Neural progenitor cell (in vitro differentiated cells): ENCODE data around the gene PLA2R1. TPM values are rescaled to one million over a fixed set of nuclear protein-coding genes. Genes with fewer than 3 reads are reported as not detected.

Source experiments
- DNase-seq: peaks from one replicate; pipeline ENCODE4 v3.0.0-alpha.2; 2016; ENCODE audit warnings: low spot score
- H2AFZ ChIP-seq: fragments of 200-600 bp; sonication (generic); replicated peaks from 2 replicates; pipeline ENCODE4 v1.6.1; 2016; ENCODE audit warnings: antibody characterized with exemption
- H3F3A ChIP-seq: fragments of 200-600 bp; sonication (generic); 2 replicates; pipeline ENCODE4 v1.6.1; 2016; ENCODE audit warnings: antibody characterized with exemption, low read depth
- H3K27ac ChIP-seq: fragments of 200-600 bp; sonication (generic); 2 replicates; pipeline ENCODE4 v1.5.1; 2016; ENCODE audit warnings: mild to moderate bottlenecking
- H3K27me3 ChIP-seq: fragments of 200-600 bp; sonication (generic); 2 replicates; pipeline ENCODE4 v1.6.1; 2016; ENCODE audit warnings: mild to moderate bottlenecking, moderate library complexity
- H3K36me3 ChIP-seq: fragments of 200-600 bp; sonication (generic); 2 replicates; pipeline ENCODE4 v1.5.1; 2016
- H3K4me1 ChIP-seq: fragments of 200-600 bp; sonication (generic); 2 replicates; pipeline ENCODE4 v1.6.1; 2016; ENCODE audit warnings: mixed run types
- H3K4me2 ChIP-seq: fragments of 200-600 bp; sonication (generic); 2 replicates; pipeline ENCODE4 v1.6.1; 2016
- H3K4me3 ChIP-seq: fragments of 200-600 bp; sonication (generic); 2 replicates; pipeline ENCODE4 v1.5.1; 2016
- H3K79me2 ChIP-seq: fragments of 200-600 bp; sonication (generic); 2 replicates; pipeline ENCODE4 v1.6.1; 2016; ENCODE audit warnings: low read depth
- H3K9ac ChIP-seq: fragments of 200-600 bp; sonication (generic); 2 replicates; pipeline ENCODE4 v1.6.1; 2016
- H3K9me3 ChIP-seq: fragments of 200-600 bp; sonication (generic); 2 replicates; pipeline ENCODE4 v1.5.1; 2016; ENCODE audit warnings: low read depth
- H4K20me1 ChIP-seq: fragments of 200-600 bp; sonication (generic); 2 replicates; pipeline ENCODE4 v1.6.1; 2016; ENCODE audit warnings: low read depth
- H3K27ac Mint-ChIP-seq: 3 replicates; pipeline ENCODE4 v1.8.0; 2021; ENCODE audit warnings: mixed read lengths
- H3K27me3 Mint-ChIP-seq: 2 replicates; pipeline ENCODE4 v1.8.0; 2022; ENCODE audit warnings: low read depth, mild to moderate bottlenecking, inconsistent platforms, moderate library complexity, mixed read lengths; ENCODE audit not compliant: insufficient read depth
- H3K36me3 Mint-ChIP-seq: 3 replicates; pipeline ENCODE4 v1.8.0; 2021; ENCODE audit warnings: mixed read lengths
- H3K4me1 Mint-ChIP-seq: 3 replicates; pipeline ENCODE4 v1.8.0; 2021; ENCODE audit warnings: mixed read lengths
- H3K4me3 Mint-ChIP-seq: 3 replicates; pipeline ENCODE4 v1.8.0; 2021; ENCODE audit warnings: mild to moderate bottlenecking, moderate library complexity, mixed read lengths
- H3K9me3 Mint-ChIP-seq: 3 replicates; pipeline ENCODE4 v1.8.0; 2020; ENCODE audit warnings: mixed read lengths
- CTCF ChIP-seq: fragments of 200-600 bp; sonication (generic); IDR thresholded peaks from 2 replicates; pipeline ENCODE4 v1.5.1; 2017; ENCODE audit warnings: antibody characterized with exemption, mild to moderate bottlenecking
- EZH2 ChIP-seq: fragments of 200-600 bp; sonication (generic); IDR thresholded peaks from 2 replicates; pipeline ENCODE4 v1.6.1; 2017; ENCODE audit warnings: antibody characterized with exemption, mild to moderate bottlenecking, moderate library complexity
- EZH2phosphoT487 ChIP-seq: fragments of 200-600 bp; sonication (generic); IDR thresholded peaks from 2 replicates; pipeline ENCODE4 v1.6.1; 2017; ENCODE audit warnings: antibody characterized with exemption
- total RNA-seq: library from RNA; depleted of rRNA; stranded (reverse); fragments of >200 nt; gene quantifications from 2 replicates; pipeline ENCODE4 v1.2.3, GENCODE V29; 2015; ENCODE audit warnings: low replicate concordance

The PLA2R1 gene
- total RNA-seq, 1 donor from 2014 or later = 0.45 TPM

DNA sequence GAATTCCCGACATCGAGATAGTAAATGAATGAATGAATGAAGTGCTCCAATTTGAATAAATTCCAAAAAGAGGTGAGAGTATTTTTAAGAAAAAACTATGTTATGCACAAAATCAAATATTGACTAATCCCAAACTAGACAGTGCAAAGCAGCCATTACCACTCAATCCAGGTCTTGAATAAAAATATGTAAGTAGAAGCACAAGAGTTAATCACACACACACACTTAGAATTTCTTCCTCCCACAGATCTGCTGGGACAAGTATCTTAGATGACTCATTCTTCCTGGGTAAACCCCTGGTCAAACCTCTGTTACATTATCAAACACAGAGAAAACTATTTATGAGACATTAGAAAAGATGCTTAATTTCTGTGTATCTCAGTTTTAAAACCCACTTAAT is 102.0 kb downstream of the PLA2R1 start:
- H3K27ac ChIP-seq = no peak overlapping the region
- Mint-ChIP-seq H3K27ac (no peak overlapping the region), H3K9me3 (no peaks in the 10 kb centered on the region), H3K4me1 (peaks cover 2% of the 10 kb centered on the region), H3K27me3 (peaks cover 6% of the 10 kb centered on the region), H3K4me3 (no peak overlapping the region), H3K36me3 (no peaks in the 10 kb centered on the region)
- H4K20me1 ChIP-seq = no peaks in the 10 kb centered on the region
- H3K36me3 ChIP-seq = no peaks in the 10 kb centered on the region
- TF ChIP-seq EZH2phosphoT487 = no peak
- no peak for TF ChIP-seq EZH2
- no peak overlapping the region for H3K4me3 ChIP-seq
- no peaks in the 10 kb centered on the region for H3F3A ChIP-seq
- no peaks in the 10 kb centered on the region for H3K9me3 ChIP-seq
- no peak overlapping the region for H3K9ac ChIP-seq
- no peaks in the 10 kb centered on the region for H3K79me2 ChIP-seq
- no peak for DNase-seq
- no peak overlapping the region for H2AFZ ChIP-seq
- H3K4me2 ChIP-seq = no peak overlapping the region
- H3K27me3 ChIP-seq = no peaks in the 10 kb centered on the region
- peaks cover 7% of the 10 kb centered on the region for H3K4me1 ChIP-seq

DNA sequence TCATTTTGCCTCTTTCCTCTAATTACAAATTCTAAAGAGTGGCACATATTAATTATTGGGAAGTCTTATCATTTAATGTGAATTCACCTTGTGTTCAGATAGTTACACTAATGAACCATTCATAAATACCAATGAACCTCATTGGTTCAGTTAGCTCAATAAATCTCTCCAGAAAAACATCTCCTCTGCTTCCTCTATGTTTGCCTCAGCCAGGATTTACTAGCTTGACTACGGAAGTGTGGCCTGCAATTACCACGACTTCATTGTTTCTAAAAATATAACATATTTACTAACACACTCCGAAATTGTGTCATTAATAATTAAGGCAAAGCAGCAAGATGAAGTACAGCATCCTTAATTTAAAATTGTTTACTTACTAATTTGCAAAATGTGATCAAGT is 103.3 kb downstream of the PLA2R1 start:
- Mint-ChIP-seq H3K4me3 (no peak overlapping the region), H3K4me1 (peaks cover 2% of the 10 kb centered on the region), H3K27ac (no peak overlapping the region), H3K36me3 (no peaks in the 10 kb centered on the region), H3K27me3 (peaks cover 6% of the 10 kb centered on the region), H3K9me3 (no peaks in the 10 kb centered on the region)
- no peaks in the 10 kb centered on the region for H3K9me3 ChIP-seq
- no peaks in the 10 kb centered on the region for H4K20me1 ChIP-seq
- no peaks in the 10 kb centered on the region for H3K79me2 ChIP-seq
- H3K4me3 ChIP-seq = no peak overlapping the region
- no peak overlapping the region for H3K4me2 ChIP-seq
- no peak overlapping the region for H3K27ac ChIP-seq
- H3F3A ChIP-seq = no peaks in the 10 kb centered on the region
- no peak overlapping the region for H2AFZ ChIP-seq
- H3K36me3 ChIP-seq = no peaks in the 10 kb centered on the region
- peaks cover 7% of the 10 kb centered on the region for H3K4me1 ChIP-seq
- no peak overlapping the region for H3K9ac ChIP-seq
- TF ChIP-seq CTCF = no peak
- no peak for TF ChIP-seq EZH2
- TF ChIP-seq EZH2phosphoT487 = no peak
- no peaks in the 10 kb centered on the region for H3K27me3 ChIP-seq
- DNase-seq = no peak

DNA sequence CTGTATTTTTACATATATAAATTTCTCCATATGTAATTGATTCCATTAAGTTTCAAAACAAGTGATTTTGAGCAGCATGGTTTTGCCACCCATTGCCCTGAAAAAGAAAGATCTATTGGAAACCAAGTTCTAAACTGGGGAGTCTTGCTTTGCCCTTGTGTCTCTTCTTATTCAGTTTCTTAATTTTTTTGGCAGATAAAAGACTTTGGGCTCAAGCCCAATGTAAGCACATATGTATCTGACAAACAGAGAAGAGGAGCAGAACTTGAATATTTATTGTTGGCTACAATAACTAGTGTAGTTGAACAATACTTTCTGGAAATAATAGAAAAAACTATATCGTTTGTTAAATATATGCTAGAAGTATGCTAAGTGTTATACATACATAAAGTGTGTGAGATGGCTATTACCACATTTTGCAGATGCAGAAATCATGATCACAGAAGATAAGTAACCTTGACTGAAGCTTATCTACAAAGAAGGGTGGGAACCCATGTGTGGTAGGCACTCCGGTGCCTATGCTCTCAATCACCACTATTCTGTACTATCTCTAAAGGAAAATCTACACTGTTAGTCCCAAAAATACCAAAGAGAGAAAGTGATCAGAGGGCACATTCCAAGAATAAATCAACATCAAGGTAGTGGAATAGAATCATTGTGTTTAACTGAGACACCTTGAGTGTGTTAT is 109.1 kb downstream of the PLA2R1 start:
- peaks cover under 1% of the 10 kb centered on the region for H3K4me1 ChIP-seq
- Mint-ChIP-seq H3K27me3 (no peaks in the 10 kb centered on the region), H3K27ac (no peak overlapping the region), H3K4me1 (no peaks in the 10 kb centered on the region), H3K9me3 (no peaks in the 10 kb centered on the region), H3K4me3 (no peak overlapping the region), H3K36me3 (no peaks in the 10 kb centered on the region)
- H3K4me3 ChIP-seq = no peak overlapping the region
- H4K20me1 ChIP-seq = no peaks in the 10 kb centered on the region
- H3F3A ChIP-seq = no peaks in the 10 kb centered on the region
- H3K36me3 ChIP-seq = no peaks in the 10 kb centered on the region
- no peaks in the 10 kb centered on the region for H3K27me3 ChIP-seq
- H3K9me3 ChIP-seq = no peaks in the 10 kb centered on the region
- H3K27ac ChIP-seq = no peak overlapping the region
- no peak for DNase-seq
- H3K79me2 ChIP-seq = no peaks in the 10 kb centered on the region
- TF ChIP-seq CTCF (no peak), EZH2 (no peak), EZH2phosphoT487 (no peak)
- no peak overlapping the region for H2AFZ ChIP-seq
- H3K9ac ChIP-seq = no peak overlapping the region
- H3K4me2 ChIP-seq = no peak overlapping the region

- no peak overlapping the region for H3K27ac Mint-ChIP-seq
- Histone ChIP-seq H3K9ac (no peak overlapping the region), H3K27ac (no peak overlapping the region), H3K4me1 (peaks cover 5% of the 10 kb centered on the region), H3K27me3 (no peaks in the 10 kb centered on the region), H3K4me2 (no peak overlapping the region), H3K36me3 (no peaks in the 10 kb centered on the region), H3K9me3 (no peaks in the 10 kb centered on the region), H3K4me3 (no peak overlapping the region), H4K20me1 (no peaks in the 10 kb centered on the region), H2AFZ (no peak overlapping the region), H3K79me2 (no peaks in the 10 kb centered on the region), H3F3A (no peaks in the 10 kb centered on the region)
- H3K27me3 Mint-ChIP-seq = no peaks in the 10 kb centered on the region
- H3K9me3 Mint-ChIP-seq = no peaks in the 10 kb centered on the region
- H3K4me1 Mint-ChIP-seq = peaks cover 3% of the 10 kb centered on the region
- H3K4me3 Mint-ChIP-seq = no peak overlapping the region
- TF ChIP-seq EZH2 (no peak), EZH2phosphoT487 (no peak), CTCF (no peak)
- DNase-seq = no peak
- no peaks in the 10 kb centered on the region for H3K36me3 Mint-ChIP-seq
Measured at GRCh38 chr2:159946326-159946999, 116.0 kb downstream of the PLA2R1 start.
